Measurements from ENCODE around the gene RNF40.
"Not testable (repeated sequence)": the region's sequence is repeated elsewhere in the genome, so short reads cannot be mapped to it uniquely, and the experiment has no call there.

RNF40 gene

GRCh38 chr16:30782486-30783279, 20.6 kb downstream of the RNF40 start:
- no peak for DNase-seq (ENCODE audit: low read depth in 2 of 2)

- no peak for DNase-seq (ENCODE audit: low read depth in 2 of 2)
Observed at GRCh38 chr16:30783280-30784109, 21.4 kb downstream of the RNF40 start.

- no peak for DNase-seq (ENCODE audit: low read depth in 2 of 2)
Observed at GRCh38 chr16:30784215-30784614, 22.1 kb downstream of the RNF40 start.

GRCh38 chr16:30785126-30786106, 23.3 kb downstream of the RNF40 start:
- no peak for DNase-seq (ENCODE audit: low read depth in 2 of 2)

- DNase-seq (ENCODE audit: low read depth in 2 of 2): no peak
Observed at GRCh38 chr16:30786115-30786935, 24.2 kb downstream of the RNF40 start.

- DNase-seq (ENCODE audit: low read depth in 2 of 2): peak in 1 of 2 experiments; percentile 40
Observed at GRCh38 chr16:30786936-30787612, 25.0 kb downstream of the RNF40 start, which contains the start of gene ZNF629. Gene ZNF629, minus strand, starts transcription at chr16:30787205. Its CDS starts 2,723 bp downstream, at chr16:30784482.

- DNase-seq (ENCODE audit: low read depth in 2 of 2): no peak
Observed at GRCh38 chr16:30787613-30788378, 25.7 kb downstream of the RNF40 start.

- DNase-seq (ENCODE audit: low read depth in 2 of 2): no peak
Observed at GRCh38 chr16:30793508-30794069, 31.5 kb downstream of the RNF40 start.

- DNase-seq (ENCODE audit: low read depth in 2 of 2): no peak
Observed at GRCh38 chr16:30794634-30795033, 32.5 kb downstream of the RNF40 start.

- no peak for DNase-seq (ENCODE audit: low read depth in 2 of 2)
Observed at GRCh38 chr16:30797670-30798309, 35.7 kb downstream of the RNF40 start.

- DNase-seq (ENCODE audit: low read depth in 2 of 2): no peak
Observed at GRCh38 chr16:30802936-30803335, 40.8 kb downstream of the RNF40 start.

GRCh38 chr16:30805056-30805369, 42.9 kb downstream of the RNF40 start:
- no peak for DNase-seq (ENCODE audit: low read depth in 2 of 2)

- peak in 1 of 2 experiments; percentile 33 for DNase-seq (ENCODE audit: low read depth in 2 of 2)
Observed at GRCh38 chr16:30805370-30806169, 43.4 kb downstream of the RNF40 start.

GRCh38 chr16:30808146-30808545, 46.0 kb downstream of the RNF40 start:
- DNase-seq (ENCODE audit: low read depth in 2 of 2): no peak

- not testable (repeated sequence) for DNase-seq (ENCODE audit: low read depth in 2 of 2)
Observed at GRCh38 chr16:30808890-30809426, 46.8 kb downstream of the RNF40 start.

- DNase-seq (ENCODE audit: low read depth in 2 of 2): not testable (repeated sequence)
Observed at GRCh38 chr16:30809675-30810074, 47.6 kb downstream of the RNF40 start.

- no peak for DNase-seq (ENCODE audit: low read depth in 2 of 2)
Observed at GRCh38 chr16:30813821-30814189, 51.7 kb downstream of the RNF40 start.

- no peak for DNase-seq (ENCODE audit: low read depth in 2 of 2)
Observed at GRCh38 chr16:30816769-30817168, 54.6 kb downstream of the RNF40 start.

Measured in fibroblast of skin of left biceps (primary cell).